Tibial artery (tissue), 4 donors: ENCODE data around the gene GLI2.
A peak's percentile ranks its signal among the peaks of the same experiment; 100 is the strongest.

Experiments used
- DNase-seq, 2 donors: peaks; one replicate each; pipeline ENCODE4 v3.0.0-alpha.2; 2019
- H3K27ac ChIP-seq, 2 donors: fragments of 200-600 bp; sonication (generic) in 1 of 2; 1 replicate in 1 of 2; 2 replicates in 1 of 2; pipeline ENCODE4 v1.5.1; 2018 to 2019; ENCODE audit warnings: mild to moderate bottlenecking in 1 of 2
- H3K27me3 ChIP-seq, 2 donors: fragments of 200-600 bp; sonication (generic) in 1 of 2; one replicate each; pipeline versions ENCODE4 v1.5.1 to v1.6.0; 2016 to 2019
- H3K36me3 ChIP-seq, 3 donors: fragments of 200-600 bp; sonication (generic) in 2 of 3; one replicate each; pipeline ENCODE4 v1.5.1; 2016 to 2019; ENCODE audit warnings: mild to moderate bottlenecking in 2 of 3
- H3K4me1 ChIP-seq, 4 donors: fragments of 200-600 bp; sonication (generic) in 2 of 4; 1 replicate in 3 of 4; 2 replicates in 1 of 4; pipeline ENCODE4 v1.5.1; 2016 to 2019
- H3K4me3 ChIP-seq, 2 donors: fragments of 200-600 bp; sonication (generic) in 1 of 2; 1 replicate in 1 of 2; 2 replicates in 1 of 2; pipeline ENCODE4 v1.5.1; 2018 to 2019; ENCODE audit warnings: mild to moderate bottlenecking in 2 of 2
- H3K9me3 ChIP-seq, 3 donors: fragments of 200-600 bp; sonication (generic) in 1 of 3; one replicate each; pipeline ENCODE4 v1.5.1; 2016 to 2019
- CTCF ChIP-seq, 2 experiments: fragments of 200-600 bp in 1 of 2; fragments of 450-650 bp in 1 of 2; IDR thresholded peaks; one replicate each; pipeline ENCODE4 v1.5.1; 2017 to 2019; ENCODE audit warnings: antibody characterized with exemption in 2 of 2, mild to moderate bottlenecking in 1 of 2, moderate library complexity in 1 of 2
- intact Hi-C: fragments of 100-400 bp; cut with DNase I; formaldehyde crosslinking; loops from one replicate; pipeline ENCODE4 v1.15.0; 2023; ENCODE audit warnings: low total_unique reads

The GLI2 gene

GRCh38 chr2:120740765-120741524 is 5.3 kb downstream of the GLI2 start:
- intact Hi-C loops, result no loop called here
- peaks cover 0 to 37% (median 23%) of the 10 kb centered on the region in 4 donors for H3K4me1 ChIP-seq
- peak overlapping the region; percentile 43 to 53 for H3K4me3 ChIP-seq
- peak in 1 of 2 donors; percentile 66 for DNase-seq
- no peaks in the 10 kb centered on the region for H3K36me3 ChIP-seq
- no peak for TF ChIP-seq CTCF (IDR thresholded peaks at IDR 0.05)
- peak overlapping the region in 1 of 2 donors; percentile 9 for H3K27ac ChIP-seq
- H3K27me3 ChIP-seq, result peaks cover 0 to 10% of the 10 kb centered on the region in 2 donors
- no peaks in the 10 kb centered on the region for H3K9me3 ChIP-seq

- no peak for TF ChIP-seq CTCF (IDR thresholded peaks at IDR 0.05)
- H3K36me3 ChIP-seq, result no peaks in the 10 kb centered on the region
- intact Hi-C loops, result no loop called here
- H3K27ac ChIP-seq, result peak overlapping the region in 1 of 2 donors; percentile 9
- DNase-seq, result peak in 1 of 2 donors; percentile 64
- H3K4me1 ChIP-seq, result peaks cover 0 to 31% (median 21%) of the 10 kb centered on the region in 4 donors
- H3K4me3 ChIP-seq, result peak overlapping the region; percentile 43 to 53
- H3K9me3 ChIP-seq, result no peaks in the 10 kb centered on the region
- H3K27me3 ChIP-seq, result peaks cover 0 to 10% of the 10 kb centered on the region in 2 donors
Observed at GRCh38 chr2:120741571-120742561, 6.2 kb downstream of the GLI2 start.

- Histone ChIP-seq H3K27me3 (peaks cover 0 to 10% of the 10 kb centered on the region in 2 donors), H3K9me3 (no peaks in the 10 kb centered on the region), H3K4me3 (no peak overlapping the region), H3K27ac (no peak overlapping the region), H3K36me3 (no peaks in the 10 kb centered on the region), H3K4me1 (peaks cover 0 to 18% (median 12%) of the 10 kb centered on the region in 4 donors)
- intact Hi-C loops, result no loop called here
- no peak for TF ChIP-seq CTCF (IDR thresholded peaks at IDR 0.05)
- DNase-seq, result peak in 1 of 2 donors; percentile 11
Observed at GRCh38 chr2:120743657-120744056, 8.0 kb downstream of the GLI2 start.

- TF ChIP-seq CTCF (IDR thresholded peaks at IDR 0.05), result no peak
- intact Hi-C loops, result no loop called here
- Histone ChIP-seq H3K27me3 (peaks cover 0 to 10% of the 10 kb centered on the region in 2 donors), H3K36me3 (no peaks in the 10 kb centered on the region), H3K4me1 (peaks cover 0 to 20% (median 16%) of the 10 kb centered on the region in 4 donors), H3K4me3 (no peak overlapping the region), H3K27ac (no peak overlapping the region), H3K9me3 (no peaks in the 10 kb centered on the region)
- no peak for DNase-seq
Observed at GRCh38 chr2:120744817-120745216, 9.1 kb downstream of the GLI2 start.

- Histone ChIP-seq H3K27ac (no peak overlapping the region), H3K27me3 (peaks cover 0 to 10% of the 10 kb centered on the region in 2 donors), H3K36me3 (no peaks in the 10 kb centered on the region), H3K9me3 (no peaks in the 10 kb centered on the region), H3K4me3 (no peak overlapping the region), H3K4me1 (peaks cover 0 to 26% (median 20%) of the 10 kb centered on the region in 4 donors)
- TF ChIP-seq CTCF (IDR thresholded peaks at IDR 0.05), result no peak
- peak in 1 of 2 donors; percentile 27 for DNase-seq
- intact Hi-C loops, result no loop called here
Observed at GRCh38 chr2:120745420-120746111, 9.9 kb downstream of the GLI2 start.
